T-helper 1 cell (primary cell): ENCODE data around the gene SCAMP1.
"Not testable (repeated sequence)": the region's sequence is repeated elsewhere in the genome, so short reads cannot be mapped to it uniquely, and the experiment has no call there.

Experiments used
- DNase-seq, 5 donors: peaks; one replicate each; pipeline ENCODE4 v3.0.0-alpha.2; 2012 to 2020

SCAMP1 gene

GRCh38 chr5:78429332-78429980, 69.0 kb downstream of the SCAMP1 start:
- DNase-seq, result no peak

GRCh38 chr5:78430866-78431265, 70.4 kb downstream of the SCAMP1 start:
- no peak for DNase-seq

- DNase-seq, result no peak
Observed at GRCh38 chr5:78433972-78434371, 73.6 kb downstream of the SCAMP1 start.

DNA sequence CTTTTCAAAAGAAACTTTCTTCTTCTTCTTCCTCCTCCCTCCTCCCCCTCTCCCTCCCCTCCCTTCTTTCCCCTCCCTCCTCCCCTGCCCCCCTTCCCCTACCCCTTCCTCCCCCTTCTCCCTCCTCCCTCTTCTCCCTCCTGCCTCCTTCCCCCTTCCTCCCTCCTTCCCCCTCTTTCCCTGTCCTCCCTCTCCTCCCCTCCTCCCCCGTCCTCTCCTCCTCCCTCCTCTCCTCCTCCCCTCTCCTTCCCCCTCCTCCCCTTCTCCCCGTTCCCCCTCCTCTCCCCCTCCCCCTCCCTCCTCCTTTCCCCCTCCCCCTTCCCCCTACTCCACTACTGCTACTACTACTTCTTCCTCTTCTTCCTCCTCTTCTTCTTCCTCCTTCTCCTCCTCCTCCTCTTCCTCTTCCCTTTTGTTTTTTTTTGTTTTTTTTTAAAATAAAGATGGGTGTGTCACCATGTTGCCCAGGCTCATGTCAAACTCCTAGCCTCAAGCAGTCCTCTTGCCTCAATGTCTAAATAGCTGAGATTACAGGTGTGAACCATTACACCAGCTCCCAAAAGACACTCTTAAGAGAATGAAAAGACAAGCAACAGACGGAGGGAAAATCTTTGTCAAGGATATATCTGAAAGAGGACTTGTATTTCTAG, 87.5 kb downstream of the SCAMP1 start:
- no peak for DNase-seq

DNA sequence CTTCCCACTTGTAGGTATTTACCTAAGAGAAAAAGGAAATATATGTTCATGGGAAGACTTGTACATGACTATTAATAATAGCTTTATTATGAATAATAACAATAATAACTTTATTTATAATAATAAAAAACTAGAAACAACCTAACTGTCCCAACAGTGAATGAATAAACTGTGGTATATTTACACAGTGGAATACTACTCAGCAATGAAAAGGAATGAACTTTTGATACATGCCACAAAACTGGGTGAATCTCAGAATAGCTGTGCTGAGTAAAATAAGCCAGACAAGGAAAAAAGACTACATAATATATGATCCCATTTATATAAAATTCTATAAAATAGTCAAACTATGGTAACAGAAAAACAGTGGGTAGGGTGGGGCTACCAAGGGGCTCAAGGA, 88.7 kb downstream of the SCAMP1 start:
- no peak for DNase-seq

- not testable (repeated sequence) for DNase-seq
Observed at GRCh38 chr5:78457507-78457906, 97.1 kb downstream of the SCAMP1 start.

DNA sequence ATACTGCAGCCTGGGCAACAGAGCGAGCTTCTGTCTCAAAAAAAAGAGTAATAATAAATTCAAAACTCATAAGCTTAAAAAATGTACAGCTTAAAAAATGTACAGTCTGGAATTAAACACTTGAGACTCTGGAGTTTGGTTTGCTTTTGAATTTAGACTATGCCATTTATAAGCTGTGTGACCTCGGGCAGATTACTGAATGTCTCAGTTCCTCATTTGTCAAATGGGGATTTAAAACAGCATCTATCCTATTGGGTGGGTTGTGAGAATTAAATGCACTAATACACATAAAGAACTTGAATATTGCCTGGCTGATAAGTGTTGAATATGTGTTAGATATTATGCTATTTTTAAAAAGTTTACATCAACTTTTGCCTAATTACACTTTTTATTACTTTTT, 98.4 kb downstream of the SCAMP1 start:
- DNase-seq, result no peak

DNA sequence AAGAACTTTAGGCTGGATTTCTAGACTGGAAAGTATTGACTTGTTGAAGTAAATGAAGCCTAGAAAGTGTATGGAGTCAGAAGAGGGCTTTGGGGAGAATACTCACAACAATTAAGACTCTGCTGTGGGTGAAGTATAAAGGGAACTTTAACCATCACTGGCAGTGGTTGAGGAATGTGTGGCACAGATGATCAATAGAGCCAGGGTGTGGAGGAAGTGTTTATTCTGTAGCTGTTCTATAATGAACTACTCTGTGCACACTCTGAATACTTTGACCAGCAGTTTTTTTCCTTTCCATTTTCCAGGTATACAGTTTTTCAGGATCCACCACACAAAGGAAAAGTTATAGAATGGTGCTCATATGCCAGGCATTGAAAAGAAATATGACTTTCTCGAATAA, 106.7 kb downstream of the SCAMP1 start:
- DNase-seq, result no peak

DNA sequence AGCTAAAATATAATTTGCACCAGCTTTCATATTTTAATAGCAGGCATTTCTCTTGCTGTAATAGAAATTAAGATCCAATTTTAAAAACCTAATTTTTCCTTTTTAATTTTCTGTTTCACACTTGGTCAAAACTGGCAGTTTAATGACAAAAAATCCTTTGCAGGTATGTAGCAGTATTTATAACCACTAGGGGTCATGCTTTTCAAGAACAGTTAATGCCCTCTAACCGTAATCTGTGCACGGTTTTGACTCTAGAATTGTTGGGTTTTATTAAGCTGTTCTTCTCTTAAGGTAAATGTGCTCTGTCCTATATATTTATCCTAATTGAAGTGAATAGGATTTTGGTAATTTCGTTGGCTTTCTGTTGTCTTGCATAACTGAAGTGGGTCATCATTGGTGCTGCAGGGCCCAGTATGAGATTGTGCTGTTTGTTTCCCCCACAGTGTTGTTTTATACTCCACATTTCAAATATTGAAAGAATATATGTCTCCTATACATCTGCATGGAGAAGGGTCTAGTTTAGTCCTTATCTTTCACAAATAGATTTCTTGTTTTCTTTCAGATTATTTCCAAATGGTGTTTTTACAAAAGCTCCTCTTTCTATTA, 107.4 kb downstream of the SCAMP1 start:
- DNase-seq, result peak in 1 of 5 donors; percentile 2

DNA sequence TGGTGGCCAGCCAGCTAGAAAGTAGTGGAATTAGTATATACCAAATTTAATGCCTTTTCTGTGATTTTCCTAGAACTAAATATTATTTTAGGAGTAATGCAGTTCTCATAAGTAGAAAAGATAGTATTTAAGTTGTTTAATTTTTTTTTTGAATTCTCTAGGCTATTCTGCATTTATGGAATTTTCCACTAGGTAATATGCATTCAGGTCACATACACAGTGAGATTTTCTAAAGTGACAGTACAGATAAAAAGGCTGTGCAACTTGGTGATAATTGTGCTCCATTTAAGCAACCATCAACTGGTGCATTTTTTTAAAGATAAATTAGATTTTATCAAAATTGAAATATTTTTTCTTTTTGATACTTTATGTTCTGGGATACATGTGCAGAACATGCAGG, 111.5 kb downstream of the SCAMP1 start:
- DNase-seq, result no peak

- no peak for DNase-seq
Observed at GRCh38 chr5:78472469-78473106, 112.2 kb downstream of the SCAMP1 start.

DNA sequence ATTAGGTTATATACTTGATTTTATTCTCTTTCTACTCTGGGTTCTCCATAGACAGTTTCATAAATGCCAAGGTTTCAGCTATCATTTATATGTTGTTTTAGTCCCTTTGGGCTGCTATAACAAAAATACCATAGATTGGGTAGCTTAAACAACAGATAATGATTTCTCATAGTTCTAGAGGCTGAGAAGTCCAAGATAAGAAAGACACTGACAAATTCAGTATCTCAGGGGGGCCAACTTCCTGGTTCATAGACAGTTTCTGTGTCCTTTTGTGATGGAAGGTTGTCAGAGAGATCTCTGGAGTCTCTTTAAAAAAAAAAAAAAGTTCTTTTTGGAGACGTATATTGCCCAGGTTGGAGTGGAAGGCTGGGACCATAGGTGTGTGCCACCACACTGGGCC, 113.3 kb downstream of the SCAMP1 start:
- no peak for DNase-seq

DNA sequence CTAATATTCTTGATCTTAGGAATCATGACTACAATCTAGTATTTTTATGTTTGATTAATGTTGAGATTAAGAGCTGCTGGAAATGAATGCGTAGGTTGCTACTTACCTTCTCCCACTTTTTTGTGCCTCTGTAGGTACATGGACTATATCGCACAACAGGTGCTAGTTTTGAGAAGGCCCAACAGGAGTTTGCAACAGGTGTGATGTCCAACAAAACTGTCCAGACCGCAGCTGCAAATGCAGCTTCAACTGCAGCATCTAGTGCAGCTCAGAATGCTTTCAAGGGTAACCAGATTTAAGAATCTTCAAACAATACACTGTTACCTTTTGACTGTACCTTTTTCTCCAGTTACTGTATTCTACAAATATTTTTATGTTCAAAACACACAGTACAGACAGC, 115.0 kb downstream of the SCAMP1 start:
- no peak for DNase-seq

GRCh38 chr5:78476795-78477194, 116.4 kb downstream of the SCAMP1 start:
- no peak for DNase-seq

DNA sequence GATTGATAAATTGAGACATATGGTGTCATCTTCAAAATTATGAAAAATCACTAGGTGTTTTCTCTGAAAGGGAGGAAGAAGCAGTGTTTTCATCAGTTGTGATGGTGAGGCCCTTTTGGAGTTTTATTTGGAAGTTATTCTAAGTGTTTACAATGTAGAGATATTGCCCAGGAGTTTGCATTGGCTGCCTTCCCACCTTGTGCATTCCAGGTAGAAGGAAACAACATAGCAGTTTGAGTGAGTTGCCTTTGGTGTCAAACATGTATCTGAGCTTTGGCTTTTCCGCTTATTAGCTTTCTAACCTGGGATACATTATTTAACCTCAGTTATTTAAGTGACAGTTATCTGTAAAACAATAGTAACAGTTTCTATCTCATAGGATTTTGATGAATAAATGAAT, 122.5 kb downstream of the SCAMP1 start:
- no peak for DNase-seq

- DNase-seq, result peak in 1 of 5 donors; percentile 17
Observed at GRCh38 chr5:78483809-78484521, 123.5 kb downstream of the SCAMP1 start.

DNA sequence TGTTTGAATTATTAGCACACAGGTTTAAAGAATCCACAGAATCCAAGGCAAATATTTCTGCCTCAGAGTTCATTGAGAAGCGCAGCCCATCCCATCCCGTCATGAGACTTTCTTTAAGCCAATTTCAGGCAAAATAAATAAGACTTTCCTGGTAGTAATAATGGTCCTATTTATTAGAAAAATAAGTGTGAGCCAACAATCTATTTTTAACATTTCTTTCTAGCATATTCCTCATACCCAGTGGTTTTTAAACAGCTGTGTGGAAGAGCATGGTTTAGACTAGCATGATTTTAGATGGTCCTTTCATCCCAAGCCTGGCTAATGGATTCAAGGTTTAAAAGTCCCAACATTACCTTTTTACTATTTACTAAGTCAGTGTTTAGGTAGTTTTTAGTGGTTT, 125.8 kb downstream of the SCAMP1 start:
- no peak for DNase-seq

DNA sequence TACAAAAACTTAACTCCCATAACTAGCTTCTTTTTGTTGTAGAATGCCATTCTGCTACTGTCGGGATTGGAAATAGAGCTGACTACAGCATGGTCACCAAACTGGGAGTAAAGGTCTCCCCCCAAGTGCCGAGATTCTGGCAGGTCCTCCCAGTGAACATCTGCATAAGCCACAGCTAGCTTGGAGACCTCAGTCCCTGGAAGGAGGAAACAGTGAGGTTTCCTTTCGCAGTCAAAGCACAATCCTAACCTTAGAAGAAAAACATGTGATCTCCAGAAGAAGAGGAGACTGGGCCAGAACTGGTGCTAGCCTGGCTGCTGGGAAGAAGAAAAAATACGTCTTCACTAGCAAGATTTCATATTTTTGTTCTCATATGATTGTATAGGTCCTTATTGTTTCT, 127.4 kb downstream of the SCAMP1 start:
- DNase-seq, result no peak

DNA sequence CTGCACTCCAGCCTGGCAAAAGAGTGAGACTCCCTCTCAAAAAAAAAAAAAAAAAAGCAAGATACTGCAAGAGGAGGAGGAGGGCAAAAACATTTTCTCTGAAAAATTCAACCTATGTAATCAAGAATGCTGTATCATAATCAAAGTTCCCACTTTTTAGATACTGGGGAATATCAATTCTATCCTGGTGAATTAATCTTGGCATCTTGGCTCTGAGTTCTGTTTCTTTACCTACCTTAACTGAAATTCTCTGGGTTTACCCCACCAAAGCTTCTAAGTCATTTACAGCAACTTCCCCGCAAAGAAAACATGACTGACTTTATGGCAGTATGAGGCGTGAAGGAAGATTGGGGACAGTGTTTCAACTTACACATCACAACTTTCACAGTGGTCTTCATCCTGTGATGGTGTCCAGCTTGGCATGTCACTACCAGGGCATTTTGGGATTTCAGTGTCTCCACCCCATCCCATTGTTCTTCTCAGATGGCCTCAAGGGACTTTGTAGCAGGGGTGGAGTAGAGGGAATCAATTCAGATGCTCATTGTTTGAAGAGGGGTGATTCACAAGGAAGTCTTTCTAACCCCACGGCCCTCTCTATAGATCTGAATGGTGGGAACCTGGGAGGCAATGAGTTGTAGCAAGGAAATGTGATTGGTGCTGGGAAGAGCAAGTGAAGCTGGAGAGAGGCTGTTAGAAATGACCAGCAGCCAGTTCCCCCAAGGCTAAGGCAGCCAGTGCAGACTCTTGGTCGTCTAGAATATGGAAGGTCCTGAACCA, 130.5 kb downstream of the SCAMP1 start:
- no peak for DNase-seq

GRCh38 chr5:78492224-78492623, 131.8 kb downstream of the SCAMP1 start:
- DNase-seq, result no peak

GRCh38 chr5:78492650-78493049, 132.2 kb downstream of the SCAMP1 start:
- no peak for DNase-seq

DNA sequence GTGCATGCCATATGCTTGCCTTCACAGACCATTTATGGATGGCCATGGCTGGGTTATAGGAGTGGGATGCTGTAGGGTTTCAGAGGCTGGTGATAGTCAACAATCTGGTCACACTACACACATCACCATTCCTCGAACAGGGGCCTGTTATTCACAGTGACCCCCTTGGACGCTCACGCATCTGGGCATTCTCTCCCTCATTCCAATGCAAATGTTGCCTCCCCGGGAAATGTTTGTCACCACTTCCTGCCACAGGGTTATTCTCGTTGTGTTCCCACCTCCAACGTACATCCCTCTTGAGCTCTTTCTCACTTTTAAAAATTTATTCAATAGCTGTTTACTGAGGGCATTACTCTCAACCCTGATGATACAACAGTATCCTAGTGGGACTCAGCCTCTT, 135.4 kb downstream of the SCAMP1 start:
- DNase-seq, result no peak
